ENCODE measurements around the gene OR4X1.

GRCh38 chr11:48261600-48261999 lies 2.1 kb upstream of the OR4X1 start:
- TF ChIP-seq CTCF (conservative IDR thresholded peaks at IDR 0.05 in 1 of 2, IDR thresholded peaks at IDR 0.05 in 1 of 2; ENCODE audit: low read depth in 1 of 2, low read length in 2 of 2) (no peak), EZH2 (IDR thresholded peaks at IDR 0.05; ENCODE audit: low read length, missing control alignments) (no peak)

Data from fibroblast of lung (primary cell).